Lung (tissue), 12 donors: ENCODE results near the gene SNCA. TPM values are rescaled to one million over a fixed set of nuclear protein-coding genes. Genes with fewer than 3 reads are reported as not detected.

Source experiments
- ATAC-seq: fragments of 200-7000 bp; cut with Tn5 transposase; one replicate; pipeline ENCODE4 v1.9.1; 2020; ENCODE audit warnings: moderate number of reproducible peaks; ENCODE audit not compliant: insufficient read depth, low FRiP score
- DNase-seq, 3 donors: peaks; one replicate each; pipeline ENCODE4 v3.0.0-alpha.2; 2013 to 2017
- H3K27ac ChIP-seq, 2 donors: one replicate each; pipeline ENCODE4 v1.5.1; 2013; ENCODE audit warnings: mild to moderate bottlenecking in 2 of 2, moderate library complexity in 2 of 2, control low read depth in 1 of 2, inconsistent platforms in 1 of 2, low read depth in 1 of 2, low read length in 1 of 2
- H3K27me3 ChIP-seq, 3 donors: one replicate each; pipeline ENCODE4 v1.5.1; 2013; ENCODE audit warnings: low read length in 2 of 3; ENCODE audit not compliant: control insufficient read depth in 3 of 3, insufficient read depth in 3 of 3
- H3K36me3 ChIP-seq, 4 donors: one replicate each; pipeline ENCODE4 v1.5.1; 2013; ENCODE audit warnings: low read length in 4 of 4, mild to moderate bottlenecking in 1 of 4, moderate library complexity in 1 of 4; ENCODE audit not compliant: control insufficient read depth in 4 of 4, insufficient read depth in 4 of 4
- H3K4me1 ChIP-seq, 5 donors: one replicate each; pipeline ENCODE4 v1.5.1; 2013; ENCODE audit warnings: low read length in 5 of 5, mild to moderate bottlenecking in 2 of 5, moderate library complexity in 1 of 5; ENCODE audit not compliant: control insufficient read depth in 5 of 5, insufficient read depth in 5 of 5
- H3K4me3 ChIP-seq: one replicate; pipeline ENCODE4 v1.5.1; 2013; ENCODE audit warnings: mild to moderate bottlenecking, control low read depth, moderate library complexity
- H3K9ac ChIP-seq, 2 donors: one replicate each; pipeline ENCODE4 v1.5.1; 2013; ENCODE audit warnings: low read length in 2 of 2, control low read depth in 1 of 2; ENCODE audit not compliant: insufficient read depth in 1 of 2
- H3K9me3 ChIP-seq, 4 donors: one replicate each; pipeline ENCODE4 v1.5.1; 2013; ENCODE audit warnings: low read length in 3 of 4, mild to moderate bottlenecking in 1 of 4, moderate library complexity in 1 of 4; ENCODE audit not compliant: control insufficient read depth in 4 of 4, insufficient read depth in 3 of 4
- WGBS, 2 donors: extraction: QIAGEN DNeasy Blood & Tissue Kit; methylation state at CpG; one replicate each; pipeline ENCODE4 v1.1.7; 2013; 5-methylcytosine and 5-hydroxymethylcytosine counted together
- polyA plus RNA-seq, 2 donors: library from polyadenylated mRNA; stranded (reverse); fragments of 200-250 nt; gene quantifications; one replicate each; pipeline ENCODE4 v1.2.1, GENCODE V29; 2013
- total RNA-seq, 2 donors: library from RNA; depleted of rRNA in 1 of 2; stranded (reverse); fragments of >200 nt in 1 of 2; gene quantifications; one replicate each; pipeline ENCODE4 v1.2.1, GENCODE V29; 2014 to 2021
- TF ChIP-seq, protein P1 (sequence below): IDR thresholded peaks from 2 replicates; pipeline ENCODE4 v1.5.1; 2012; ENCODE audit warnings: mild to moderate bottlenecking; ENCODE audit errors: control extremely low read depth, extremely low read depth
- donor health status: control.
- donor health status: control.
- donor health status: Bipolar disorder and iron deficiency.
- donor health status: healthy.
- donor health status: DM: yes; HTN: yes; CAD: no.

Gene SNCA
- total and polyA plus RNA-seq, 4 donors, result 7.1 to 60.4 (median 12.3) TPM

DNA sequence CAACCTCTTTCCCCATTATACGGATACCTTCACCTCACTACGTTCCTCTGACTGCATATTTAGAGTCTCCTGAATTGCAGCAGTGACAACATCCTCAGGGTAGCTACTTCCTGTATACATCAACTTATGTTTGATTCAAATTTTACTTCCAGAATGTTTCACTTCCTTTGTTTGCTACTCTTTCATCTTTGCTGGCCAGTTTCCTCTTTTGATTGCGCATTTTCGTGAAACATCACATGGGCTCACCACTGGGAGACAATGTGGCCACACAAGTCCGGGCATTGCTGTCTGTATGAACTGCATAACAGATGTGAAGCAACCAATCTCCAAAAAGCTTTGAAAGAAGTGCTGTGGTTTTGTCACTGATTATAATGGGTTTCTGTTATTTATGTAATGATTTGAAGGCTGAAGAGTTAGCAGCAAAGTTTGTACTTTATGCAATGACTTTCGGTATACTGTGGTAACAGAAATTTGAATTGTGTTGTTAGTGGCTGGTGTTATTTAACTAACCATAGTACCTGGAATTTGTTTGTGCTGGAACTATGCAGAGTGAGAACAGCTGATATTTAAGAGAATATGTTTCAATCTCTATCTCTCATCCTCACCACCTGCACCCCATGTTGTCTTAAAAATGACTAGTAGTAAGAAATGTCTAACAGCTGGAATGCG, 7.4 kb downstream of the SNCA start:
- Histone ChIP-seq H3K9me3 (no peaks in the 10 kb centered on the region), H3K27me3 (no peaks in the 10 kb centered on the region), H3K9ac (no peak overlapping the region), H3K27ac (no peak overlapping the region), H3K4me1 (no peaks in the 10 kb centered on the region), H3K36me3 (peaks cover 0 to 11% (median 4%) of the 10 kb centered on the region in 4 donors), H3K4me3 (no peak overlapping the region)
- peak in 2 of 3 donors; percentile 41 to 60 for DNase-seq
- ATAC-seq, result peak; percentile 47
- TF ChIP-seq, protein P1, sequence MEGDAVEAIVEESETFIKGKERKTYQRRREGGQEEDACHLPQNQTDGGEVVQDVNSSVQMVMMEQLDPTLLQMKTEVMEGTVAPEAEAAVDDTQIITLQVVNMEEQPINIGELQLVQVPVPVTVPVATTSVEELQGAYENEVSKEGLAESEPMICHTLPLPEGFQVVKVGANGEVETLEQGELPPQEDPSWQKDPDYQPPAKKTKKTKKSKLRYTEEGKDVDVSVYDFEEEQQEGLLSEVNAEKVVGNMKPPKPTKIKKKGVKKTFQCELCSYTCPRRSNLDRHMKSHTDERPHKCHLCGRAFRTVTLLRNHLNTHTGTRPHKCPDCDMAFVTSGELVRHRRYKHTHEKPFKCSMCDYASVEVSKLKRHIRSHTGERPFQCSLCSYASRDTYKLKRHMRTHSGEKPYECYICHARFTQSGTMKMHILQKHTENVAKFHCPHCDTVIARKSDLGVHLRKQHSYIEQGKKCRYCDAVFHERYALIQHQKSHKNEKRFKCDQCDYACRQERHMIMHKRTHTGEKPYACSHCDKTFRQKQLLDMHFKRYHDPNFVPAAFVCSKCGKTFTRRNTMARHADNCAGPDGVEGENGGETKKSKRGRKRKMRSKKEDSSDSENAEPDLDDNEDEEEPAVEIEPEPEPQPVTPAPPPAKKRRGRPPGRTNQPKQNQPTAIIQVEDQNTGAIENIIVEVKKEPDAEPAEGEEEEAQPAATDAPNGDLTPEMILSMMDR, result no peak
- WGBS, 2 donors, result 25 to 41% methylated on average over 7 of the region's 7 CpGs

DNA sequence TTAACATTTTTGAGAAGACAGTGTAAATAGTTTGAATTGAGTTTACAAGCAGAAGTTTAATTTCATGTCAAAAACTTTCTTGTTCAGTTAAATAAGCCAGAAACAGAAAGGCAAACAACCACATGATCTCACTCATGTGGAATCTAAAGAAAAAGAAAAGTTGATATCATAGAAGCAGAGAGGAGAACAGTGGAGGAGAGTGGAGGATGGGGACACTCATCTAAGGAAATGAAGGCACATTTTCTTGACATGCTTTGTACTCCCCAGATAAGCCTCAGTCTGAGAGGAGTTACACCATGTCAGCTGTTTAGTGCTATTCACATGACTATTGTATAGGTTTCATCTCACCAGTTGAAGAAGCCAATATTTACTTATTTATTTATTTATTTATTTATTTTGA, 13.5 kb downstream of the SNCA start:
- TF ChIP-seq, protein P1, result no peak
- Histone ChIP-seq H3K27me3 (no peaks in the 10 kb centered on the region), H3K27ac (no peak overlapping the region), H3K4me3 (no peak overlapping the region), H3K36me3 (peaks cover 0 to 14% (median 5%) of the 10 kb centered on the region in 4 donors), H3K4me1 (peaks cover 0 to 3% (median 0%) of the 10 kb centered on the region in 5 donors), H3K9ac (no peak overlapping the region), H3K9me3 (no peaks in the 10 kb centered on the region)
- DNase-seq (peak in 1 of 3 donors; percentile 12), ATAC-seq (no peak)

DNA sequence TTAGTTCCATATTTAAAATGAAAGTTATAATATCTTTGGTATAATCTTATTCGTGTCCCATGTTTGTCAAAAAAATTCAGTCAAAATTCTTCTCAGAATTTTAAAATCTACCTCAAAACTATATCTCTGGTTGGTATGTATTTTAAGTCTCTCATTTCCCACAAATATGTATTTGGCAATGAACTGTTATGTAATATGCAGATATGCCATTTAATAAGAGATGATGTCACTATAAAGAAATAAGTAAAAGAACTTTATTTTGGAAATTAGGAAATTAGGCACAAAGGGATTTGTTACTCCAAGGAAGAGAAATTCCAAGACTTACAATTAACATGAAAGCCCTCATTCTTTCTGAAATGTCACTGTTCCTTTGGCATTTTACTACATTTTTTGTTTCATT, 15.3 kb downstream of the SNCA start:
- DNase-seq, result no peak
- no peak overlapping the region for H3K9ac ChIP-seq
- no peak for ATAC-seq
- H3K4me3 ChIP-seq, result no peak overlapping the region
- H3K4me1 ChIP-seq, result peaks cover 0 to 3% (median 0%) of the 10 kb centered on the region in 5 donors
- 45 to 100% methylated on average over 1 of the region's 1 CpG for whole genome bisulfite sequencing, 2 donors
- TF ChIP-seq, protein P1, result no peak
- H3K36me3 ChIP-seq, result peaks cover 0 to 14% (median 5%) of the 10 kb centered on the region in 4 donors
- H3K27ac ChIP-seq, result no peak overlapping the region
- no peaks in the 10 kb centered on the region for H3K9me3 ChIP-seq
- H3K27me3 ChIP-seq, result no peaks in the 10 kb centered on the region
